Mucosa of descending colon (tissue), 3 donors: Measurements from ENCODE around the gene TMED3. TPM values are rescaled to one million over a fixed set of nuclear protein-coding genes. Genes with fewer than 3 reads are reported as not detected.

ENCODE experiments used
- ATAC-seq: fragments of 200-7000 bp; cut with Tn5 transposase; one replicate; pipeline ENCODE4 v1.9.1; 2020; ENCODE audit warnings: mild to moderate bottlenecking, moderate library complexity
- DNase-seq, 3 donors: peaks; one replicate each; pipeline ENCODE4 v3.0.0-alpha.2; 2020
- H3K36me3 ChIP-seq: fragments of 200-600 bp; one replicate; pipeline ENCODE4 v1.8.0; 2021; ENCODE audit warnings: low read depth, mild to moderate bottlenecking
- H3K4me1 ChIP-seq: fragments of 200-600 bp; one replicate; pipeline ENCODE4 v1.8.0; 2021; ENCODE audit warnings: low read depth, mild to moderate bottlenecking
- H3K4me3 ChIP-seq: fragments of 200-600 bp; one replicate; pipeline ENCODE4 v1.8.0; 2021; ENCODE audit warnings: mild to moderate bottlenecking
- H3K9me3 ChIP-seq: fragments of 200-600 bp; one replicate; pipeline ENCODE4 v1.8.0; 2021; ENCODE audit warnings: mild to moderate bottlenecking
- intact Hi-C, 2 donors: fragments of 100-400 bp; cut with DNase I in 1 of 2; cut with micrococcal nuclease in 1 of 2; formaldehyde crosslinking; loops; one replicate each; pipeline versions ENCODE4 v1.11.0 to v1.11.1; 2022; cut with DNase I, micrococcal nuclease
- total RNA-seq, 3 donors: library from RNA; stranded (reverse); fragmentation: NEBNext Ultra II Directional in 2 of 3; extraction: Animal tissue kit (Norgen Biotek cat#: 25700) in 2 of 3; gene quantifications; one replicate each; pipeline versions ENCODE4 v1.2.1 to v1.2.4, GENCODE V29; 2021 to 2023
- TF ChIP-seq, protein P1 (sequence below): fragments of 200-600 bp; IDR thresholded peaks from one replicate; pipeline ENCODE4 v1.8.0; 2022; ENCODE audit warnings: antibody characterized with exemption, mild to moderate bottlenecking
- donor health status: DM: no; HTN: no; CAD: no; lungs with moderate emphysema.
- donor health status: DM: no; HTN: no; CAD: no.
- donor health status: DM: no; HTN: yes; CAD: no.

Gene TMED3
- total RNA-seq, 3 donors from 2014 or later: 30.3 to 57.8 (median 51.3) TPM

DNA sequence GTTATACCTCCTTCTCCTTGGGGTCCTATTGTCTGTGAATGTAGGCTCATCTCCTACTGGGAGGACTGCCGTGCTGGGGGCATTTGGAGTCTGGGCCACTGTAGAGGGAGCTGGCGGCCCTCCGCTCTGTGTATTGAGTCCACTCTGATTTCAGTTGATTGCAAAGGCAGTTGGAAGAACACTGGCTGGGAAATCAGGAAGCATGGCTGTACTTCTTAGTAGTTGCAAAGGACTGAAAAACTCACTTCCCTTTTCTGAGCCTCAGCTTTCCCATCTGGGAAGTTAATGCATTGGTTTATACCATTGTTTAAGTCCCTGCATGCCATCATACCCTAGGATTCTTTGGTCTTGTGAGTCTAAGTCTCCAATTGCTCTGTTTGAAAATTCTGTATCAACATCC lies 46.7 kb downstream of the TMED3 start:
- no peak for ATAC-seq
- Histone ChIP-seq H3K4me1 (no peaks in the 10 kb centered on the region), H3K4me3 (no peak overlapping the region), H3K36me3 (no peaks in the 10 kb centered on the region), H3K9me3 (no peaks in the 10 kb centered on the region)
- intact Hi-C loops: no loop called here
- DNase-seq: no peak
- TF ChIP-seq, protein P1, sequence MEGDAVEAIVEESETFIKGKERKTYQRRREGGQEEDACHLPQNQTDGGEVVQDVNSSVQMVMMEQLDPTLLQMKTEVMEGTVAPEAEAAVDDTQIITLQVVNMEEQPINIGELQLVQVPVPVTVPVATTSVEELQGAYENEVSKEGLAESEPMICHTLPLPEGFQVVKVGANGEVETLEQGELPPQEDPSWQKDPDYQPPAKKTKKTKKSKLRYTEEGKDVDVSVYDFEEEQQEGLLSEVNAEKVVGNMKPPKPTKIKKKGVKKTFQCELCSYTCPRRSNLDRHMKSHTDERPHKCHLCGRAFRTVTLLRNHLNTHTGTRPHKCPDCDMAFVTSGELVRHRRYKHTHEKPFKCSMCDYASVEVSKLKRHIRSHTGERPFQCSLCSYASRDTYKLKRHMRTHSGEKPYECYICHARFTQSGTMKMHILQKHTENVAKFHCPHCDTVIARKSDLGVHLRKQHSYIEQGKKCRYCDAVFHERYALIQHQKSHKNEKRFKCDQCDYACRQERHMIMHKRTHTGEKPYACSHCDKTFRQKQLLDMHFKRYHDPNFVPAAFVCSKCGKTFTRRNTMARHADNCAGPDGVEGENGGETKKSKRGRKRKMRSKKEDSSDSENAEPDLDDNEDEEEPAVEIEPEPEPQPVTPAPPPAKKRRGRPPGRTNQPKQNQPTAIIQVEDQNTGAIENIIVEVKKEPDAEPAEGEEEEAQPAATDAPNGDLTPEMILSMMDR: no peak

DNA sequence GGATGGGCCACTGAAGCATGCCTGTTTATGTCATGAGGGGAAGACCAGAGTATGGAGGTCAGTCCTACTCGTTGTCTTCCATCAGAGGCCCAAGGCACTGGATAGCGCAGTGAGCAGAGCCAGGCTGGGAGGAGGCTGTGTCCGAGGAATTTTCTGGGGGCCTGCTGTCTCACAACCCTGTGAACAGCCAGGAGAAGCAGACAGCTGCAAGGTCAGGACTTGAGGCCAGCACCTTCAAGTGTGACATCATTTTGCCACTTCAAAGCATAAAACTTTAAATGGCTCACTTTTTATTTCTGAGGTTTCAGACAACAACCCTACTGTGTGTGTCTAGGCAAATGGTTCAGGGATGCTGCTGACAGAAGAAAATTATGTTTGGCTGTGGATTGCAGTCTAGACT lies 47.2 kb downstream of the TMED3 start:
- H3K9me3 ChIP-seq: no peaks in the 10 kb centered on the region
- no peaks in the 10 kb centered on the region for H3K4me1 ChIP-seq
- ATAC-seq (no peak), DNase-seq (no peak)
- intact Hi-C loops: no loop called here
- H3K4me3 ChIP-seq: no peak overlapping the region
- no peaks in the 10 kb centered on the region for H3K36me3 ChIP-seq
- TF ChIP-seq, protein P1: no peak

DNA sequence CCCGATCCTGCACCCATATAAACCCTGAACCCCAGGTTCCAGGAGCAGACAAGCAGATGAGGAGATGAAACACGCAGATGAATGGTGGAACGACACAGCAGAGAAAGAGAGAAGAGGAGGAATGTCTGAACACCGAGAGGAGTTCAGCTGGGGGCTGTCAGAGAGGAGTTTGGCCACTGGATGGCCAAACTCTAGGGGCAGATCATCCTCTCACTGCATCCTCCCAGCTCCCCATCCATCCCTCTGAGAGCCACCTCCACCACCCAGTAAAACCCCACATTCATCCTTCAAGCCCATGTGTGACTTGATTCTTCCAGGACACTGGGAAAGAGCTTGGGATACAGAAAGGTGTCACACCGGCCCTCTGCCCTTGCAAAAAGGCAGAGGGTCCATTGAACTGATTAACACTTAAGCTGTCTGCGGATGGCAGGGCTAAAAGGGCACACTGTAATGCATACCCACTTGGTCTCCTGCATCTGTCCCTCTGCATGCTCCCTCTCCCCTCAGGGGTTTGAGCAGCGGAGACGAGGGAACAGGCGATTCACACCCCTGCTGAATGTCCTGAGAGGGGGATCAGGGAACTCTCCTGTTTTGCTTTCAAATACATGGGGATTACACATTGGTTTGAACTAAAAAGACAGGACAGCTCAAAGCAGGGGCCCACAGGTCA lies 53.8 kb downstream of the TMED3 start:
- Histone ChIP-seq H3K36me3 (no peaks in the 10 kb centered on the region), H3K9me3 (no peaks in the 10 kb centered on the region), H3K4me3 (no peak overlapping the region), H3K4me1 (no peaks in the 10 kb centered on the region)
- TF ChIP-seq, protein P1: no peak
- intact Hi-C loops: no loop called here
- ATAC-seq (no peak), DNase-seq (no peak)

DNA sequence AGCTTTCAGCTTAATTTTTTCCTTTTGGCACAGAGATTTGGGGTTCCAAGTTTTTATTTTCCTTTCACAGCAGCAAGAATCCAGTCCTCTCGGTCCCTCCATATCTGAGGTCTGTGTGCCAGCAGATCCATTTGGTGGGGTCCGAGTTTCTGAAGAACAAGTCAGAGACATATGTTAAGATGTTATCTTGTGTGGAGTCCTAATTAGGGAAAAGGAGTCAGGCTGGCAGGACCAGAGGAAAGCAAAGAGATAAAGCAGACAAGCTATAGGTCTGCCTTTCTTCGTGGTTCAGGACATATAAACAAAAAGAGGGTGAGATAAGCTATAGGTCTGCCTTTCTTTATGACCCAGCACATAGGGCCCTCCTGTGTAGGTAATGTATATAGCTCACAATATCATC lies 54.9 kb downstream of the TMED3 start:
- no peak overlapping the region for H3K4me3 ChIP-seq
- intact Hi-C loops: no loop called here
- no peaks in the 10 kb centered on the region for H3K36me3 ChIP-seq
- TF ChIP-seq, protein P1: no peak
- DNase-seq: no peak
- no peak for ATAC-seq
- no peaks in the 10 kb centered on the region for H3K4me1 ChIP-seq
- H3K9me3 ChIP-seq: no peaks in the 10 kb centered on the region

DNA sequence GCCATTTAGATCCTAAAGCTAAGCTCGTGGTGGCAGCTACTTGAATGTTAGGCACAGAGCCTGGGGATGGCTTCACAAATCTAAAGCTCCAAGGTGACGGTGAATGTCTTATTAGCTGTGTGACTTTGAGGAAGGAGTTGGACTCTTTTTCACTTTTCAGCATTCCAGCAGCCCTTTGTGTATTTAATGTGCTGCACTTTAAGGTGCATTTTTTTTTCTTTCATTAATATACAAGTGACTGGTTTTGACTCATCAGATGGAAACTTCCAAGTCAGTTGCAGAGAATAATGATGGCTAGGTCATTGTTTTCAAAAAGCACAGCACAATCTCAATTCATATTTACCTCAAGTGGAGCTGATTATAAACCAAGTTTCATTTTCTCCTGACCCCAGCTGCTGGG lies 55.8 kb downstream of the TMED3 start:
- Histone ChIP-seq H3K9me3 (no peaks in the 10 kb centered on the region), H3K4me1 (no peaks in the 10 kb centered on the region), H3K4me3 (no peak overlapping the region), H3K36me3 (no peaks in the 10 kb centered on the region)
- intact Hi-C loops: no loop called here
- TF ChIP-seq, protein P1: no peak
- DNase-seq (no peak), ATAC-seq (no peak)

DNA sequence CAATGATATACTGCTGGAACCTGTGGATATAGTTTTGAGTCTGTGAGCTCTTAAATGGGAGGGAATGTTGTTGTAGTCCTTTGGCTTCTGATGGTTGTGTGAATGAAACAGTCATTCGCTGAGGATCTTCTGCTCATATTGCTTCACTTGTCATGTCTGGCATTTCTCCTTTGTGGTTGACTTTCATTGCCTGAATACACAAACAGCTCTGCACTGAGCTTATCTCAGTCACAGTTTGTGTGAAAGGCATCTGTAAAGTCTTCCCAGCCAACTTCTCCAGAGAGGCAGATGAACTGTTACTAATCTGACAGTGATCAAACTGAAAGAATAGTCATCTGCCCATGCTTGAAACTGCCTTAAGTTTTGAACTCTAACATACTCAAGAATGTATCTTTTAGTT lies 59.8 kb downstream of the TMED3 start:
- Histone ChIP-seq H3K4me3 (no peak overlapping the region), H3K4me1 (no peaks in the 10 kb centered on the region), H3K36me3 (no peaks in the 10 kb centered on the region), H3K9me3 (no peaks in the 10 kb centered on the region)
- no peak for ATAC-seq
- TF ChIP-seq, protein P1: no peak
- DNase-seq: no peak
- intact Hi-C loops: no loop called here
